ENCODE data around the gene ARNT2.

The ARNT2 gene

DNA sequence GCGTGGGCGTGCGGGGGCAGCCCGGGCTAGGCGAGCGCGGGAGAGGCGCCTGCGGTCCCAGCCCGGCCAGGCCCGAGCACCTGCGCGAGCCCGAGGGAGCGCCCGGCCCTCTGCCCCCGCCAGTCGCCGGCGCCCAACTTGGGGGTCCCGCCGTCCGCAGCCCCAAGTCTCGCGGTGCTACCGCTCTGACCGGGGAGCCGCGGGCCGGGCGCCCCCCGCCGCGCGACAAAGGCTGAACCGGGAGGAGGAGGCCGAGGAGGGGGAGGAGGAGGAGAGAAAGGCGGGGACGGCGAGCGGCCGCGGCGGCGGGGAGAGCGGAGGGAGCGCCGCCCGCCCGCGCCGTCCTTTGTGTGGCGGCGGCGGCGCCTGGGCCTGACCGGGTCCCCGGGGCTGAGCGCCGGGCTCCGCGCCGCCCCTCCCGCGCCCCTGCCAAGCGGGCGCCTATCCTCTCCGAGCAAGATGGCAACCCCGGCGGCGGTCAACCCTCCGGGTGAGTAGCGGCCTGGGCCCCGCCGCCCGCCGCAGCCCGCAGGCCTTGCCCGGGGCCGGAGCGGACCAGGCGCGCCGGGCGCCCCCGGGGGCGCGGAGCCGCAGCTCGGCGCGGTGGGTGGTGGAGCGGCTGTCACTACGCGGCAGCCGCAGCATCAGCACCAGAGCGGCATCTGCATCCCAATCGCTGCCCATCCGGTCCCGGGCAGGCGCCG is at the start of gene ARNT2:
ARNT2 (plus strand) TSS at position 326 of the 704 bp plus-strand sequence; CDS start at position 460, 134 bp downstream.
- Histone ChIP-seq H3K4me1 (ENCODE audit: control insufficient read depth, insufficient read depth, low read length) (peaks cover 13% of the 10 kb centered on the region), H3K9me3 (ENCODE audit: control insufficient read depth in 2 of 2, low read length in 2 of 2) (no peaks in the 10 kb centered on the region), H3K9ac (ENCODE audit: low read length in 2 of 2) (peak within 1 kb of the TSS; percentile 44 to 68), H3K27me3 (ENCODE audit: control insufficient read depth in 1 of 2, insufficient read depth in 2 of 2, low read length in 2 of 2) (peaks cover 0 to 2% of the 10 kb centered on the region in 2 donors), H3K27ac (ENCODE audit: low read length) (no peak within 1 kb of the TSS), H3K36me3 (ENCODE audit: control insufficient read depth in 2 of 2, insufficient read depth in 2 of 2, low read length in 2 of 2) (no peaks in the 10 kb centered on the region), H3K4me3 (ENCODE audit: low read length in 2 of 2) (peak within 1 kb of the TSS; percentile 43 to 74)

DNA sequence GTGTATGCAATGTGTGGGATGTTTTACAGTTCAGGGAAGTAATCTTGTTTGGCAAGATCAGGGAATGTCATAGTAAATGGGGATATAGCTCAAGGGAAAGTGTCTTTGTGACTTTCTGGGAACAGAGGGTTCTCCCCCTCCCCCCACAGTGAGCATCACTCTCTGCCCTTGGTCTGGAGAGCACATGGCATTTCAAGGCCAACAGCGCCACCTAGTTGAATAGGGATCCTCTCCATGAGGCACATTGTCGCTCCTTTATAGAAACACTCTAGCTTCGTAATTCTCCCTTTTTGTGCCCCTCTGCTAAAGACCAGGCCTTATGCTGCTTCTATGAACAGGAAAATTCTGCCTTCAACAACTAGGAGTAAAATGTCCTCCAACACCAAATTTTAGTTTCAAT is 37.1 kb upstream of the ARNT2 start:
- H3K9ac ChIP-seq (ENCODE audit: low read length in 2 of 2): no peak overlapping the region
- no peak overlapping the region for H3K4me3 ChIP-seq (ENCODE audit: low read length in 2 of 2)
- no peaks in the 10 kb centered on the region for H3K4me1 ChIP-seq (ENCODE audit: control insufficient read depth, insufficient read depth, low read length)
- H3K27me3 ChIP-seq (ENCODE audit: control insufficient read depth in 1 of 2, insufficient read depth in 2 of 2, low read length in 2 of 2): no peaks in the 10 kb centered on the region
- peaks cover 15 to 21% of the 10 kb centered on the region in 2 donors for H3K9me3 ChIP-seq (ENCODE audit: control insufficient read depth in 2 of 2, low read length in 2 of 2)
- no peaks in the 10 kb centered on the region for H3K36me3 ChIP-seq (ENCODE audit: control insufficient read depth in 2 of 2, insufficient read depth in 2 of 2, low read length in 2 of 2)
- H3K27ac ChIP-seq (ENCODE audit: low read length): no peak overlapping the region

DNA sequence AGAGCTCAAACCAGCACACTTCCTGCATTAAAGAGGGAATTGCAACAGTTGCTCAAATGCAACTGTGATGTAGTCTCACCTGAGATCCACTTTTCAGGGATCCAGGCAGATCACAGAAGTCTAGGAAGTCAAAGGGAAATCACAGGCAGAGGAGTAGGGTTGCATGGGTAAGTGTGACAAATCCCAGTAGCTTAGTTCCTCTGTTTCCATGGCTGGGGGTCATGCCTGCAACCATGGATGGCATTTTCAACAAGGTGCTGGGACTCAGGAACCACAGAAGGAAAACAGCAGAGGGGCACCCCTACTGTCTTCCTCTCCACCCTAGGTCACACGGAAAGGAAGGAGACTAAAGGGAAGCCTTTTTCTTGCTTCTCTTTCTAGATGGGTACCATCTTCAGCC is 36.5 kb upstream of the ARNT2 start:
- H3K9ac ChIP-seq (ENCODE audit: low read length in 2 of 2): no peak overlapping the region
- H3K27ac ChIP-seq (ENCODE audit: low read length): no peak overlapping the region
- H3K9me3 ChIP-seq (ENCODE audit: control insufficient read depth in 2 of 2, low read length in 2 of 2): peaks cover 15 to 21% of the 10 kb centered on the region in 2 donors
- no peaks in the 10 kb centered on the region for H3K27me3 ChIP-seq (ENCODE audit: control insufficient read depth in 1 of 2, insufficient read depth in 2 of 2, low read length in 2 of 2)
- H3K4me3 ChIP-seq (ENCODE audit: low read length in 2 of 2): no peak overlapping the region
- H3K4me1 ChIP-seq (ENCODE audit: control insufficient read depth, insufficient read depth, low read length): no peaks in the 10 kb centered on the region
- H3K36me3 ChIP-seq (ENCODE audit: control insufficient read depth in 2 of 2, insufficient read depth in 2 of 2, low read length in 2 of 2): no peaks in the 10 kb centered on the region

DNA sequence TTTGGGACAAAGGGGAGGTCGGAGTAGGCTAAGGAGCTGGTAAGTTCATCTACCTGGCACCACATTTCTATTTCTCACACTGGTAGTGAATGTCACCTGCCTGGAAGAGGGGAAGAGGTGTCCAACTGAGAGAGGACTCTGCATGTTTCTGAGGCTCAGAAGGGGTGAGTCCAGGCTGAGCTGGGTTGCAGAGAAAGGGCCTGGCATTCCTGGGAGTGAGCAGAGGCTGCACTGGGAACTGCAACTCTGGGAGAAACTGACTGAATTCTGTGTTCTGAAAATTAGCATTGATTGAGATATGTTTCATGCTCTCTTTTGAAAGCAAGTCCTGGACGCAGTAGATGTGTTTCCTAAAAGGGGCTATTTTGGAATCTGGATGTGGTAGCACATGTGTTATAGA is 32.3 kb upstream of the ARNT2 start:
- H3K9ac ChIP-seq (ENCODE audit: low read length in 2 of 2): no peak overlapping the region
- H3K9me3 ChIP-seq (ENCODE audit: control insufficient read depth in 2 of 2, low read length in 2 of 2): peaks cover 13 to 16% of the 10 kb centered on the region in 2 donors
- H3K4me3 ChIP-seq (ENCODE audit: low read length in 2 of 2): no peak overlapping the region
- H3K27me3 ChIP-seq (ENCODE audit: control insufficient read depth in 1 of 2, insufficient read depth in 2 of 2, low read length in 2 of 2): no peaks in the 10 kb centered on the region
- no peaks in the 10 kb centered on the region for H3K4me1 ChIP-seq (ENCODE audit: control insufficient read depth, insufficient read depth, low read length)
- no peaks in the 10 kb centered on the region for H3K36me3 ChIP-seq (ENCODE audit: control insufficient read depth in 2 of 2, insufficient read depth in 2 of 2, low read length in 2 of 2)
- H3K27ac ChIP-seq (ENCODE audit: low read length): no peak overlapping the region

GRCh38 chr15:80374441-80374840 is 29.7 kb upstream of the ARNT2 start:
- H3K27me3 ChIP-seq (ENCODE audit: control insufficient read depth in 1 of 2, insufficient read depth in 2 of 2, low read length in 2 of 2): no peaks in the 10 kb centered on the region
- no peak overlapping the region for H3K4me3 ChIP-seq (ENCODE audit: low read length in 2 of 2)
- no peaks in the 10 kb centered on the region for H3K36me3 ChIP-seq (ENCODE audit: control insufficient read depth in 2 of 2, insufficient read depth in 2 of 2, low read length in 2 of 2)
- H3K27ac ChIP-seq (ENCODE audit: low read length): no peak overlapping the region
- peaks cover 0 to 1% of the 10 kb centered on the region in 2 donors for H3K9me3 ChIP-seq (ENCODE audit: control insufficient read depth in 2 of 2, low read length in 2 of 2)
- H3K4me1 ChIP-seq (ENCODE audit: control insufficient read depth, insufficient read depth, low read length): no peaks in the 10 kb centered on the region
- H3K9ac ChIP-seq (ENCODE audit: low read length in 2 of 2): no peak overlapping the region

DNA sequence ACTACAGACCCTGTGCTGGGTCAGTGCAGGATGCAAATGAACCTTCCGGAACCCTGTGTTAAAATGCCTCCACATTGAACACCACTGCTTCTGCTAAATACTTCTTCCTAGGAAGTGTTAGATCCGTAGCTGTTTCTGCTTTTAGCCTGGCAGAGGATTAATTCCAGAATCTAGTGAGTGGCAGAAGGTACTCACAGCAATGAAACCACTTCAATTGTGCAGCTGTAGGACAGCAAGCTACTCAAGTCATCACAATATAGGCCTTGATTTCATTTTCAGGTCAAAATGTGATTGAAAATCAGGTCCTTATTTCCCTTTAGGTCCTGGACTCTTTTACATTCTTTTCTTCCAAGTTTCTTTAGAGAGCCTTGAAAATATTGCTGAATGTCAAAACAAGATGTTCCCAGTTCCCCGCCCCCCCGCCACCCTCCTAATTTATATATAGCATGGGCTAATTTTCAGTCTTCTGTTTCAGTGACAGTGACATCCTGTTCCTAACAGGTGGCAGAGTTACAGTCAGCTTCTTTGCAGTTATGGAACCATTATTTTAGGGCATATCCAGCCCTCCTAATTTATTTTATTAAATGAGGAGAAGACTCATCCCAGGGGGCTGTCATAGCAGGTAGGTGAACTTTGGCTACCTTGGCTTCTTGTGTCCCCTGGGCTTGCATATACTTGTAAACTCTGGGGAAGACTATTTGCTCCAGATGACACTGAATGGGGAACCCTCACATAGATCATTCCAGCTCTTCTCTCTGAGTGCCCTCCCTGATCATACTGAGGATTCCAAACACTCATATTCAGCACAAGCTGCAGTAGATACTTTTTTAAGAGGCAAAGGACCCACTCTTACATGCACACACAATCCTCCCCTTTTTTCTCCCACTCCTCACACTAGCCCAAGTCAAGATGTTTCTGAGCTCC is 28.0 kb upstream of the ARNT2 start:
- H3K4me1 ChIP-seq (ENCODE audit: control insufficient read depth, insufficient read depth, low read length): no peaks in the 10 kb centered on the region
- no peak overlapping the region for H3K4me3 ChIP-seq (ENCODE audit: low read length in 2 of 2)
- H3K27me3 ChIP-seq (ENCODE audit: control insufficient read depth in 1 of 2, insufficient read depth in 2 of 2, low read length in 2 of 2): no peaks in the 10 kb centered on the region
- no peaks in the 10 kb centered on the region for H3K36me3 ChIP-seq (ENCODE audit: control insufficient read depth in 2 of 2, insufficient read depth in 2 of 2, low read length in 2 of 2)
- H3K9me3 ChIP-seq (ENCODE audit: control insufficient read depth in 2 of 2, low read length in 2 of 2): no peaks in the 10 kb centered on the region
- no peak overlapping the region for H3K9ac ChIP-seq (ENCODE audit: low read length in 2 of 2)
- no peak overlapping the region for H3K27ac ChIP-seq (ENCODE audit: low read length)

DNA sequence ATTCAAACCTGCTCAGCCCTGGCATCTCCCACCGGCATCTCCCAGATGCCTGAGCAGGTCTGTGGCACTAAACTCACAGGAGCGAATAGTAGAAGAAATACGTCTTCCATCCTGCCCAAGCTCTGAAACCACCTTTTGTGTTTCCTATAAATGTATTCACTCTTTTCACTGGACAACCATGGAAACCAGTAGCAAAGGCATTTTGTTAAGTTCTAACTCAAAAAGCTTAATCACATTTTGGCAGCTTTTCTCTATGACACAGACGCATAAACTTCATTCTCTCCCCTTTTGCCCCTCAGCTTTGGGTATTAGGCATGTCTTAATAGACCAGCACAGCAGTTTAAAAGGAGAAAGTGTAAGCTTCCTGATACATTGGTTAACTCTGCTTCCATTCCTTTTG is 24.5 kb upstream of the ARNT2 start:
- H3K4me1 ChIP-seq (ENCODE audit: control insufficient read depth, insufficient read depth, low read length): no peaks in the 10 kb centered on the region
- no peaks in the 10 kb centered on the region for H3K36me3 ChIP-seq (ENCODE audit: control insufficient read depth in 2 of 2, insufficient read depth in 2 of 2, low read length in 2 of 2)
- H3K9me3 ChIP-seq (ENCODE audit: control insufficient read depth in 2 of 2, low read length in 2 of 2): no peaks in the 10 kb centered on the region
- H3K9ac ChIP-seq (ENCODE audit: low read length in 2 of 2): no peak overlapping the region
- no peak overlapping the region for H3K4me3 ChIP-seq (ENCODE audit: low read length in 2 of 2)
- no peaks in the 10 kb centered on the region for H3K27me3 ChIP-seq (ENCODE audit: control insufficient read depth in 1 of 2, insufficient read depth in 2 of 2, low read length in 2 of 2)
- no peak overlapping the region for H3K27ac ChIP-seq (ENCODE audit: low read length)

DNA sequence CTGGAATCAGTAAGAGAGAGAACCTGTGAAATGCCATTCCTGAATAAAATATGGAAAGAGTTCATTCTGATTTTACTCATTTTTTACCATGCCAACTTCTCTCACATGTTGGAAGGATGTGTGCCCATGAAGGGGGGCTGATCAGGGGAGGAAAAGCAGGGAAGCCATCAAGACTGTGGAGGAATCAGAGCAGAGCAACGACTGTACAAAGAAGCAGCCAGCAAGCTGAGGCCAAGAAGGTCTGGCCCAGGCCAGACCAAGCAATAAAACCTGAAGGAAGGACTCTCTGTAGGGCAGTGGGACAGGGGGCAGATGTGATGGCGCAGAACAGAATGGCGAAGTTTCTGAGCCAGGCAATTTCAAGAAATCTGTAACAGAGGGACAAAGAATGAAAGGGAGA is 24.0 kb upstream of the ARNT2 start:
- H3K4me1 ChIP-seq (ENCODE audit: control insufficient read depth, insufficient read depth, low read length): no peaks in the 10 kb centered on the region
- no peak overlapping the region for H3K9ac ChIP-seq (ENCODE audit: low read length in 2 of 2)
- H3K27me3 ChIP-seq (ENCODE audit: control insufficient read depth in 1 of 2, insufficient read depth in 2 of 2, low read length in 2 of 2): no peaks in the 10 kb centered on the region
- H3K27ac ChIP-seq (ENCODE audit: low read length): no peak overlapping the region
- H3K36me3 ChIP-seq (ENCODE audit: control insufficient read depth in 2 of 2, insufficient read depth in 2 of 2, low read length in 2 of 2): no peaks in the 10 kb centered on the region
- no peaks in the 10 kb centered on the region for H3K9me3 ChIP-seq (ENCODE audit: control insufficient read depth in 2 of 2, low read length in 2 of 2)
- no peak overlapping the region for H3K4me3 ChIP-seq (ENCODE audit: low read length in 2 of 2)

DNA sequence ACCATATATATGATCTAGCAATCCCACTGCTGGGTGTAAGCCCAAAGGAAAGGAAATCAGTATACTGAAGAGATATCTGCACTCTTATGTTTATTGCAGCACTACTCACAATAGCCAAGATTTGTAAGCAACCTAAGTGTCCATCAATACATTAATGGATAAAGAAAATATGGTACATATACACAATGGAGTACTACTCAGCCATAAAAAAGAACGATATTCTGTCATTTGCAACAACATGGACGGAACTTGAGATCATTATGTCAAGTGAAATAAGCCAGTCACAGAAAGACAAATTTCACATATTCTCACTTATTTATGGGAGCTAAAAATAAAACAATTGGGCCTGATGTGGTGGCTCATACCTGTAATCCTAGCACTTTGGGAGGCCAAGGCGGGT is 21.9 kb upstream of the ARNT2 start:
- no peak overlapping the region for H3K27ac ChIP-seq (ENCODE audit: low read length)
- no peaks in the 10 kb centered on the region for H3K27me3 ChIP-seq (ENCODE audit: control insufficient read depth in 1 of 2, insufficient read depth in 2 of 2, low read length in 2 of 2)
- no peaks in the 10 kb centered on the region for H3K4me1 ChIP-seq (ENCODE audit: control insufficient read depth, insufficient read depth, low read length)
- H3K36me3 ChIP-seq (ENCODE audit: control insufficient read depth in 2 of 2, insufficient read depth in 2 of 2, low read length in 2 of 2): no peaks in the 10 kb centered on the region
- no peak overlapping the region for H3K9ac ChIP-seq (ENCODE audit: low read length in 2 of 2)
- no peak overlapping the region for H3K4me3 ChIP-seq (ENCODE audit: low read length in 2 of 2)
- no peaks in the 10 kb centered on the region for H3K9me3 ChIP-seq (ENCODE audit: control insufficient read depth in 2 of 2, low read length in 2 of 2)

- Histone ChIP-seq H3K36me3 (ENCODE audit: control insufficient read depth in 2 of 2, insufficient read depth in 2 of 2, low read length in 2 of 2) (no peaks in the 10 kb centered on the region), H3K9me3 (ENCODE audit: control insufficient read depth in 2 of 2, low read length in 2 of 2) (no peaks in the 10 kb centered on the region), H3K27ac (ENCODE audit: low read length) (no peak overlapping the region), H3K27me3 (ENCODE audit: control insufficient read depth in 1 of 2, insufficient read depth in 2 of 2, low read length in 2 of 2) (no peaks in the 10 kb centered on the region), H3K4me3 (ENCODE audit: low read length in 2 of 2) (no peak overlapping the region), H3K9ac (ENCODE audit: low read length in 2 of 2) (no peak overlapping the region), H3K4me1 (ENCODE audit: control insufficient read depth, insufficient read depth, low read length) (no peaks in the 10 kb centered on the region)
Observed at GRCh38 chr15:80384432-80384831, 19.8 kb upstream of the ARNT2 start.

DNA sequence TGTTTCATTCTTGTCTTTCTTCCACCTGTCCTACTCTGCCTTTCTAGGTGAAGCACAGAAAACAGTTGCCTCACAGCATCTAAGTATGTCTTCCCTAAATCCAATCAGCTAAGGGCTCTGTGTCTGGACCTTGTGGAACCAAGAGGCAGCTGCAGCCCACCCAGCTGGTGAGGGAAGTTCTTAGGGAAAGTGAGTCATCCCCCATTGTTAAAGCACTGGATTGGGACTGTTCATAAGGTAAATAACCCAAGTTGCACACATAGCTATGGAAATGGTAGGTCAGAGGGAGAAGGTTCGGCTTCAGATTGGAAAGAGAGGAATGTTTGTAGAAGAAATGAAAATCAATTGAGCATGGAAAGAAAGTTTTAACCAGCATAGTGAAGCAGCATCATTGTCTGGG is 18.0 kb upstream of the ARNT2 start:
- Histone ChIP-seq H3K36me3 (ENCODE audit: control insufficient read depth in 2 of 2, insufficient read depth in 2 of 2, low read length in 2 of 2) (no peaks in the 10 kb centered on the region), H3K27me3 (ENCODE audit: control insufficient read depth in 1 of 2, insufficient read depth in 2 of 2, low read length in 2 of 2) (no peaks in the 10 kb centered on the region), H3K27ac (ENCODE audit: low read length) (no peak overlapping the region), H3K4me3 (ENCODE audit: low read length in 2 of 2) (no peak overlapping the region), H3K9me3 (ENCODE audit: control insufficient read depth in 2 of 2, low read length in 2 of 2) (no peaks in the 10 kb centered on the region), H3K4me1 (ENCODE audit: control insufficient read depth, insufficient read depth, low read length) (no peaks in the 10 kb centered on the region), H3K9ac (ENCODE audit: low read length in 2 of 2) (no peak overlapping the region)
